ENCODE measurements around the gene IFT122. TPM values are rescaled to one million over a fixed set of nuclear protein-coding genes. Genes with fewer than 3 reads are reported as not detected.

IFT122 gene
- total RNA-seq, 2 donors from 2014 or later = 60.8 to 91.3 TPM

GRCh38 chr3:129460155-129460554 is 20.1 kb downstream of the IFT122 start:
- DNase-seq (ENCODE audit: low spot score) = no peak
- no peak overlapping the region for H3K4me3 ChIP-seq
- H3K36me3 ChIP-seq = peaks cover 0 to 8% of the 10 kb centered on the region in 2 donors
- no peaks in the 10 kb centered on the region for H3K4me1 ChIP-seq (replicated peaks)
- WGBS = over 99% methylated on average over 3 of the region's 3 CpGs
- H3K9me3 ChIP-seq = no peaks in the 10 kb centered on the region
- H3K27ac ChIP-seq = no peak overlapping the region
- intact Hi-C loops (cut with DNase I) = no loop called here
- H3K27me3 ChIP-seq (replicated peaks; ENCODE audit: insufficient read depth) = no peaks in the 10 kb centered on the region
- TF ChIP-seq CTCF (IDR thresholded peaks at IDR 0.05) = no peak
- TF ChIP-seq POLR2A (IDR thresholded peaks at IDR 0.05) = no peak
- no peak for TF ChIP-seq POLR2AphosphoS5 (IDR thresholded peaks at IDR 0.05)

- Histone ChIP-seq H3K4me1 (replicated peaks) (no peaks in the 10 kb centered on the region), H3K27me3 (replicated peaks; ENCODE audit: insufficient read depth) (no peaks in the 10 kb centered on the region), H3K36me3 (peaks cover 0 to 8% of the 10 kb centered on the region in 2 donors), H3K9me3 (no peaks in the 10 kb centered on the region), H3K4me3 (no peak overlapping the region), H3K27ac (no peak overlapping the region)
- 95% methylated on average over 2 of the region's 2 CpGs for WGBS
- TF ChIP-seq POLR2A (IDR thresholded peaks at IDR 0.05) = no peak
- TF ChIP-seq POLR2AphosphoS5 (IDR thresholded peaks at IDR 0.05) = no peak
- TF ChIP-seq CTCF (IDR thresholded peaks at IDR 0.05) = no peak
- no peak for DNase-seq (ENCODE audit: low spot score)
- intact Hi-C loops (cut with DNase I) = no loop called here
These were observed 20.5 kb downstream of the IFT122 start for GRCh38 chr3:129460572-129460971.

- 89% methylated on average over 1 of the region's 1 CpG for WGBS
- no peak for TF ChIP-seq POLR2A (IDR thresholded peaks at IDR 0.05)
- no peak for TF ChIP-seq CTCF (IDR thresholded peaks at IDR 0.05)
- TF ChIP-seq POLR2AphosphoS5 (IDR thresholded peaks at IDR 0.05) = no peak
- H3K4me1 ChIP-seq (replicated peaks) = no peaks in the 10 kb centered on the region
- H3K9me3 ChIP-seq = no peaks in the 10 kb centered on the region
- no peak overlapping the region for H3K4me3 ChIP-seq
- peaks cover 0 to 8% of the 10 kb centered on the region in 2 donors for H3K36me3 ChIP-seq
- no peak for DNase-seq (ENCODE audit: low spot score)
- H3K27me3 ChIP-seq (replicated peaks; ENCODE audit: insufficient read depth) = no peaks in the 10 kb centered on the region
- no peak overlapping the region for H3K27ac ChIP-seq
- intact Hi-C loops (cut with DNase I) = no loop called here
These were observed 21.0 kb downstream of the IFT122 start for GRCh38 chr3:129461022-129461421.

GRCh38 chr3:129461461-129462146 is 21.6 kb downstream of the IFT122 start:
- TF ChIP-seq POLR2AphosphoS5 (IDR thresholded peaks at IDR 0.05) = no peak
- no peak for TF ChIP-seq POLR2A (IDR thresholded peaks at IDR 0.05)
- TF ChIP-seq CTCF (IDR thresholded peaks at IDR 0.05) = no peak
- H3K27me3 ChIP-seq (replicated peaks; ENCODE audit: insufficient read depth) = no peaks in the 10 kb centered on the region
- 93% methylated on average over 6 of the region's 6 CpGs for whole genome bisulfite sequencing
- no peaks in the 10 kb centered on the region for H3K9me3 ChIP-seq
- DNase-seq (ENCODE audit: low spot score) = no peak
- intact Hi-C loops (cut with DNase I) = no loop called here
- peaks cover 0 to 8% of the 10 kb centered on the region in 2 donors for H3K36me3 ChIP-seq
- no peaks in the 10 kb centered on the region for H3K4me1 ChIP-seq (replicated peaks)
- H3K27ac ChIP-seq = no peak overlapping the region
- no peak overlapping the region for H3K4me3 ChIP-seq

GRCh38 chr3:129462361-129462968 is 22.4 kb downstream of the IFT122 start:
- WGBS = 85% methylated on average over 3 of the region's 3 CpGs
- H3K36me3 ChIP-seq = peaks cover 0 to 8% of the 10 kb centered on the region in 2 donors
- DNase-seq (ENCODE audit: low spot score) = no peak
- TF ChIP-seq POLR2A (IDR thresholded peaks at IDR 0.05) (no peak), POLR2AphosphoS5 (IDR thresholded peaks at IDR 0.05) (no peak), CTCF (IDR thresholded peaks at IDR 0.05) (no peak)
- H3K4me1 ChIP-seq (replicated peaks) = no peaks in the 10 kb centered on the region
- H3K27ac ChIP-seq = no peak overlapping the region
- no peaks in the 10 kb centered on the region for H3K27me3 ChIP-seq (replicated peaks; ENCODE audit: insufficient read depth)
- no peaks in the 10 kb centered on the region for H3K9me3 ChIP-seq
- intact Hi-C loops (cut with DNase I) = no loop called here
- H3K4me3 ChIP-seq = no peak overlapping the region
